NCI-H510A (cell line): ENCODE data around the gene RNF223.
"Not testable (repeated sequence)": the region's sequence is repeated elsewhere in the genome, so short reads cannot be mapped to it uniquely, and the experiment has no call there.

Experiments
- DNase-seq: peaks from one replicate; lab custom pipeline; 2025; lab: John Stamatoyannopoulos, UW

The RNF223 gene

GRCh38 chr1:1109743-1110142 is 35.6 kb upstream of the RNF223 start:
- DNase-seq = no peak

- DNase-seq = no peak
Observed at GRCh38 chr1:1106510-1107221, 32.6 kb upstream of the RNF223 start.

GRCh38 chr1:1104152-1104551 is 30.0 kb upstream of the RNF223 start:
- not testable (repeated sequence) for DNase-seq

- DNase-seq = no peak
Observed at GRCh38 chr1:1101503-1101902, 27.4 kb upstream of the RNF223 start.

- no peak for DNase-seq
Observed at GRCh38 chr1:1100296-1100695, 26.2 kb upstream of the RNF223 start.

- DNase-seq = no peak
Observed at GRCh38 chr1:1099506-1100183, 25.5 kb upstream of the RNF223 start.

- DNase-seq = no peak
Observed at GRCh38 chr1:1098681-1099421, 24.7 kb upstream of the RNF223 start.

GRCh38 chr1:1096136-1096535 is 22.0 kb upstream of the RNF223 start:
- DNase-seq = not testable (repeated sequence)

GRCh38 chr1:1094981-1095380 is 20.9 kb upstream of the RNF223 start:
- DNase-seq = no peak

- DNase-seq = no peak
Observed at GRCh38 chr1:1093610-1093943, 19.5 kb upstream of the RNF223 start.

GRCh38 chr1:1092894-1093609 is 18.9 kb upstream of the RNF223 start:
- no peak for DNase-seq

GRCh38 chr1:1092149-1092855 is 18.2 kb upstream of the RNF223 start:
- DNase-seq = no peak

- no peak for DNase-seq
Observed at GRCh38 chr1:1091344-1092148, 17.4 kb upstream of the RNF223 start.

GRCh38 chr1:1090424-1091343 is 16.6 kb upstream of the RNF223 start:
- DNase-seq = no peak

GRCh38 chr1:1089731-1090423 is 15.8 kb upstream of the RNF223 start:
- no peak for DNase-seq

- DNase-seq = no peak
Observed at GRCh38 chr1:1088801-1089680, 14.9 kb upstream of the RNF223 start.

- DNase-seq = no peak
Observed at GRCh38 chr1:1088029-1088800, 14.1 kb upstream of the RNF223 start.
